Measurements from ENCODE around the gene SLC43A1.

Gene SLC43A1

GRCh38 chr11:57511741-57512430 lies 3.6 kb downstream of the SLC43A1 start:
- no peak overlapping the region for H3K4me3 ChIP-seq (ENCODE audit: low read length)
- peaks cover 3% of the 10 kb centered on the region; the same call in 1 of the 2 replicates for H3K27me3 ChIP-seq (ENCODE audit: control insufficient read depth, insufficient read depth, low read length)
- no peak for DNase-seq (ENCODE audit: low read depth, low spot score)
- WGBS (ENCODE audit: insufficient coverage, insufficient read length) = no CpG with 5 or more reads among the region's 6 CpGs
- no peak overlapping the region for H3K27ac ChIP-seq (ENCODE audit: low read length)
- H3K36me3 ChIP-seq (ENCODE audit: control insufficient read depth, insufficient read depth, low read length) = no peaks in the 10 kb centered on the region
- peaks cover 1% of the 10 kb centered on the region; the same call in 1 of the 2 replicates for H3K4me1 ChIP-seq (ENCODE audit: control insufficient read depth, insufficient read depth, low read length)
- H3K9me3 ChIP-seq (ENCODE audit: control insufficient read depth, insufficient read depth, low read length) = no peaks in the 10 kb centered on the region

GRCh38 chr11:57508341-57509170 lies 6.9 kb downstream of the SLC43A1 start:
- H3K36me3 ChIP-seq (ENCODE audit: control insufficient read depth, insufficient read depth, low read length) = no peaks in the 10 kb centered on the region
- WGBS (ENCODE audit: insufficient coverage, insufficient read length) = no CpG with 5 or more reads among the region's 7 CpGs
- no peaks in the 10 kb centered on the region for H3K4me1 ChIP-seq (ENCODE audit: control insufficient read depth, insufficient read depth, low read length)
- H3K4me3 ChIP-seq (ENCODE audit: low read length) = no peak overlapping the region
- H3K9me3 ChIP-seq (ENCODE audit: control insufficient read depth, insufficient read depth, low read length) = no peaks in the 10 kb centered on the region
- H3K27ac ChIP-seq (ENCODE audit: low read length) = no peak overlapping the region
- no peaks in the 10 kb centered on the region for H3K27me3 ChIP-seq (ENCODE audit: control insufficient read depth, insufficient read depth, low read length)
- DNase-seq (ENCODE audit: low read depth, low spot score) = no peak

- DNase-seq (ENCODE audit: low read depth, low spot score) = no peak
- Histone ChIP-seq H3K4me3 (ENCODE audit: low read length) (no peak overlapping the region), H3K27ac (ENCODE audit: low read length) (no peak overlapping the region), H3K27me3 (ENCODE audit: control insufficient read depth, insufficient read depth, low read length) (no peaks in the 10 kb centered on the region), H3K9me3 (ENCODE audit: control insufficient read depth, insufficient read depth, low read length) (no peaks in the 10 kb centered on the region), H3K4me1 (ENCODE audit: control insufficient read depth, insufficient read depth, low read length) (no peaks in the 10 kb centered on the region), H3K36me3 (ENCODE audit: control insufficient read depth, insufficient read depth, low read length) (no peaks in the 10 kb centered on the region)
- no CpG with 5 or more reads among the region's 1 CpG for WGBS (ENCODE audit: insufficient coverage, insufficient read length)
These were observed 9.0 kb downstream of the SLC43A1 start for GRCh38 chr11:57506522-57506921.

- Histone ChIP-seq H3K27ac (ENCODE audit: low read length) (no peak overlapping the region), H3K36me3 (ENCODE audit: control insufficient read depth, insufficient read depth, low read length) (0 out of 2 replicates have a peak, but pooled peaks cover 4% of the 10 kb centered on the region), H3K4me1 (ENCODE audit: control insufficient read depth, insufficient read depth, low read length) (peaks cover 10% of the 10 kb centered on the region), H3K4me3 (ENCODE audit: low read length) (no peak overlapping the region), H3K27me3 (ENCODE audit: control insufficient read depth, insufficient read depth, low read length) (no peaks in the 10 kb centered on the region), H3K9me3 (ENCODE audit: control insufficient read depth, insufficient read depth, low read length) (no peaks in the 10 kb centered on the region)
- no peak for DNase-seq (ENCODE audit: low read depth, low spot score)
- WGBS (ENCODE audit: insufficient coverage, insufficient read length) = no CpG with 5 or more reads among the region's 4 CpGs
These were observed 11.0 kb downstream of the SLC43A1 start for GRCh38 chr11:57504511-57504910.

GRCh38 chr11:57502870-57503269 lies 12.6 kb downstream of the SLC43A1 start:
- H3K27ac ChIP-seq (ENCODE audit: low read length) = no peak overlapping the region
- H3K4me1 ChIP-seq (ENCODE audit: control insufficient read depth, insufficient read depth, low read length) = peaks cover 12% of the 10 kb centered on the region
- no peak for DNase-seq (ENCODE audit: low read depth, low spot score)
- H3K9me3 ChIP-seq (ENCODE audit: control insufficient read depth, insufficient read depth, low read length) = no peaks in the 10 kb centered on the region
- H3K36me3 ChIP-seq (ENCODE audit: control insufficient read depth, insufficient read depth, low read length) = 0 out of 2 replicates have a peak, but pooled peaks cover 4% of the 10 kb centered on the region
- H3K4me3 ChIP-seq (ENCODE audit: low read length) = no peak overlapping the region
- no peaks in the 10 kb centered on the region for H3K27me3 ChIP-seq (ENCODE audit: control insufficient read depth, insufficient read depth, low read length)

GRCh38 chr11:57502376-57502775 lies 13.1 kb downstream of the SLC43A1 start:
- no peaks in the 10 kb centered on the region for H3K9me3 ChIP-seq (ENCODE audit: control insufficient read depth, insufficient read depth, low read length)

GRCh38 chr11:57501953-57502352 lies 13.5 kb downstream of the SLC43A1 start:
- Histone ChIP-seq H3K4me3 (ENCODE audit: low read length) (no peak overlapping the region), H3K9me3 (ENCODE audit: control insufficient read depth, insufficient read depth, low read length) (no peaks in the 10 kb centered on the region), H3K27me3 (ENCODE audit: control insufficient read depth, insufficient read depth, low read length) (no peaks in the 10 kb centered on the region), H3K27ac (ENCODE audit: low read length) (no peak overlapping the region), H3K36me3 (ENCODE audit: control insufficient read depth, insufficient read depth, low read length) (0 out of 2 replicates have a peak, but pooled peaks cover 4% of the 10 kb centered on the region), H3K4me1 (ENCODE audit: control insufficient read depth, insufficient read depth, low read length) (peaks cover 12% of the 10 kb centered on the region)
- no CpG with 5 or more reads among the region's 4 CpGs for WGBS (ENCODE audit: insufficient coverage, insufficient read length)
- no peak for DNase-seq (ENCODE audit: low read depth, low spot score)

More at GRCh38 chr11:57502376-57502775, 13.1 kb downstream of the SLC43A1 start:
- Histone ChIP-seq H3K4me1 (ENCODE audit: control insufficient read depth, insufficient read depth, low read length) (peaks cover 12% of the 10 kb centered on the region), H3K4me3 (ENCODE audit: low read length) (no peak overlapping the region), H3K36me3 (ENCODE audit: control insufficient read depth, insufficient read depth, low read length) (0 out of 2 replicates have a peak, but pooled peaks cover 4% of the 10 kb centered on the region), H3K27me3 (ENCODE audit: control insufficient read depth, insufficient read depth, low read length) (no peaks in the 10 kb centered on the region), H3K27ac (ENCODE audit: low read length) (no peak overlapping the region)
- no peak for DNase-seq (ENCODE audit: low read depth, low spot score)
- no CpG with 5 or more reads among the region's 3 CpGs for WGBS (ENCODE audit: insufficient coverage, insufficient read length)

- no peak for DNase-seq (ENCODE audit: low read depth, low spot score)
- Histone ChIP-seq H3K27me3 (ENCODE audit: control insufficient read depth, insufficient read depth, low read length) (no peaks in the 10 kb centered on the region), H3K27ac (ENCODE audit: low read length) (no peak overlapping the region), H3K4me3 (ENCODE audit: low read length) (no peak overlapping the region), H3K4me1 (ENCODE audit: control insufficient read depth, insufficient read depth, low read length) (peaks cover 12% of the 10 kb centered on the region), H3K36me3 (ENCODE audit: control insufficient read depth, insufficient read depth, low read length) (0 out of 2 replicates have a peak, but pooled peaks cover 4% of the 10 kb centered on the region), H3K9me3 (ENCODE audit: control insufficient read depth, insufficient read depth, low read length) (no peaks in the 10 kb centered on the region)
- no CpG with 5 or more reads among the region's 15 CpGs for WGBS (ENCODE audit: insufficient coverage, insufficient read length)
These were observed 14.6 kb downstream of the SLC43A1 start for GRCh38 chr11:57500926-57501325.

GRCh38 chr11:57500515-57500914 lies 15.0 kb downstream of the SLC43A1 start:
- Histone ChIP-seq H3K4me1 (ENCODE audit: control insufficient read depth, insufficient read depth, low read length) (peaks cover 12% of the 10 kb centered on the region), H3K27me3 (ENCODE audit: control insufficient read depth, insufficient read depth, low read length) (no peaks in the 10 kb centered on the region), H3K36me3 (ENCODE audit: control insufficient read depth, insufficient read depth, low read length) (0 out of 2 replicates have a peak, but pooled peaks cover 4% of the 10 kb centered on the region), H3K27ac (ENCODE audit: low read length) (no peak overlapping the region), H3K9me3 (ENCODE audit: control insufficient read depth, insufficient read depth, low read length) (no peaks in the 10 kb centered on the region), H3K4me3 (ENCODE audit: low read length) (no peak overlapping the region)
- WGBS (ENCODE audit: insufficient coverage, insufficient read length) = no CpG with 5 or more reads among the region's 8 CpGs
- no peak for DNase-seq (ENCODE audit: low read depth, low spot score)

GRCh38 chr11:57499983-57500461 lies 15.5 kb downstream of the SLC43A1 start:
- DNase-seq (ENCODE audit: low read depth, low spot score) = no peak
- H3K4me3 ChIP-seq (ENCODE audit: low read length) = no peak overlapping the region
- H3K27ac ChIP-seq (ENCODE audit: low read length) = no peak overlapping the region
- no CpG with 5 or more reads among the region's 12 CpGs for WGBS (ENCODE audit: insufficient coverage, insufficient read length)
- H3K27me3 ChIP-seq (ENCODE audit: control insufficient read depth, insufficient read depth, low read length) = no peaks in the 10 kb centered on the region
- H3K4me1 ChIP-seq (ENCODE audit: control insufficient read depth, insufficient read depth, low read length) = peaks cover 12% of the 10 kb centered on the region
- H3K36me3 ChIP-seq (ENCODE audit: control insufficient read depth, insufficient read depth, low read length) = 0 out of 2 replicates have a peak, but pooled peaks cover 4% of the 10 kb centered on the region
- H3K9me3 ChIP-seq (ENCODE audit: control insufficient read depth, insufficient read depth, low read length) = no peaks in the 10 kb centered on the region

Data from iPS DF 6.9 (cell line).